HG03457 (cell line): ENCODE results near the gene TSPO.
"Not testable (repeated sequence)": the region's sequence is repeated elsewhere in the genome, so short reads cannot be mapped to it uniquely, and the experiment has no call there.

Experiments
- ATAC-seq: cut with Tn5 transposase; IDR thresholded peaks from one replicate; pipeline ENCODE4 v1.9.1; 2021; ENCODE audit warnings: moderate number of reproducible peaks; ENCODE audit not compliant: unreplicated experiment

The TSPO gene

DNA sequence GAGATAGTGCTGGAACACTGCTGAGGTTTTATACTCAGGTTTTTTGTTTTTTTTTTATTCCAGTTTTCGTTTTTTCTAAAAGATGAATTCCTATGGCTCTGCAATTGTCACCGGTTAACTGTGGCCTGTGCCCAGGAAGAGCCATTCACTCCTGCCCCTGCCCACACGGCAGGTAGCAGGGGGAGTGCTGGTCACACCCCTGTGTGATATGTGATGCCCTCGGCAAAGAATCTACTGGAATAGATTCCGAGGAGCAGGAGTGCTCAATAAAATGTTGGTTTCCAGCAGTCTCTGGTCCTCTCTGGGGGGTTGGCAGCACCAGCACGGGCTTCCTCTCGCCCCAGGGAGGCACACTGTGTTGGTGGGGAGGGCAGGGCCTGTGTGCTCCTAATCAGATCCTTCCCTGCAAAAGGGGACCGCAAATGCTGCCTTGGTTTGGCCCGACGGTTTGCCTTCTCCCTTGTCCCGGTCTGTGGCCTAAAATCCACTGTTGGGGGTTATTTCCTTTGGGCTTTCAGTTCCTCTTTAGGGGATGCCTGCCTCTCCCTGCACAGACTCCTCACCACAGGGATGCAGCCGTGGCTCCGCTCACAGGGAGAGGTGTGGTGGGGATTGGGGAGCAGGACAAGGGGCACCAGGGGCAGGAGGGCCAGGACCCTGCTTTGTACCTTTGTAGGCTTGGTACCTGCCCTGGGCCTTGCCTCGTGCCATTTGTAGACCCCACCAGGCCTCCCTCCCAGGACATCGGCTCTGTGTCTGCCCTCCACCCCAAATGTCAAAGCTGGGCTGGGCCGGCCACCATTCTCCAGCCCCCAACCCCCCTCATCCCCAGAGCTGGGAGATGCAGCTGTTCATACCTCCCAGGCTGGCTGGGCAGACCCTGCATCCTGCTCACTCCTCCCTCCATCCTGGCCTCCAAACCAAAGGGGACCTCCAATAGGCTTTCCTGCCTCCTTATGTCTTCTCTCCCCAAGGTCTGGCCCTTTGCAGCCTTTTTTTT is 21.6 kb upstream of the TSPO start:
- ATAC-seq, result no peak

DNA sequence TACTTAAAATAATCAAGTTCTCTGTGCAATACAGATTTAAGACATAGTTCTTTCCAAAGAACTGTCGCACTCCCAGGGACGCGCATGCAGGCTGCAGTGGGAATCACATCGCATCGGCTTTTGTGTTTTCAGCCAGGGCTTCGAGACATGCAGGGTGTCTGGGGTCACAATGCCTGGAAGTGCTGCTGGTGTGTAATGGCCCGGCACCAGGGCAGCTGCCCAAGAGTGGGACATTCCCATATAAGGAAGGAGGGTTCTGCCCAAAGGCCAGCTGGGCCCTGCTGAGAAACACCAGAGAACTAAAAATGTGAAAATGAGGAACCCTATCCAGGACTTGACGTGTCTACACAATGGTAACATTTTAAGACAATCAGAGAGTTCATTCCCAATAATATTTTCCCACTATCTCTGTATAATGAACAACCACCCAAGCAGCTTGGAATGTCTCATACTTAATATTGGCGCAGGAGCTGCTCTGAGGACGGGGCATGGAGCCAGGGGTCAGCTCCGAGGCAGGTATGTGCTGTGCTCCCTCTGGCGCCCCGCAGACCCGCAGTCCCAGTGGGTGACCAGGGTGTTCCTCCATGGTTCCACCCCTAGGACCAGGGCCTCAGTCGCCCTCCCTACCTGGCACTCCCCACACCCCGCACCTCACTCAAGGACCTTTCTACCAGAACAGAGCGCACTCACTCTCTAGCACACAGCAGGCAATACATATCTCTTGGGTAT is 19.4 kb upstream of the TSPO start:
- no peak for ATAC-seq

GRCh38 chr22:43133401-43133800 is 18.0 kb upstream of the TSPO start:
- ATAC-seq, result no peak

GRCh38 chr22:43134553-43134952 is 16.8 kb upstream of the TSPO start:
- ATAC-seq, result no peak

DNA sequence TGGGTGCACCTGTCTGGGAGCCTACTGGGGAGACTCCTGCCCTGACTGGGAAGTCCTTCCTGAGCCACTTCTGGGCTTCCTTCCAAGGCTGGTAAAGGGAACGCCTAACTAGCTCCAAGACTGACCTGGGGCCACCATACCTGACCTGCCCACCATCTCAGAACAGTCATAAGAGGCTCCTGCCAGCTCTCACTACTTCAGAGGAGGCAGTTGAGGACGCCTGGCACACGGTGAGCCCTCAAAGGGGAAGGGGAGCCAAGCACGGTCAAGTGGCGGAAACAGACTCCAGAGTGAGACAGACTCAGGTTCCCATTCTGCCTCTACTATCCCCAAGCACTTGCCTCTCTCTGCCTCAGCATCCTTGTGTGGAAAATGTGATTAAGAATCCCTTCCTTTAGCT is 15.8 kb upstream of the TSPO start:
- no peak for ATAC-seq

DNA sequence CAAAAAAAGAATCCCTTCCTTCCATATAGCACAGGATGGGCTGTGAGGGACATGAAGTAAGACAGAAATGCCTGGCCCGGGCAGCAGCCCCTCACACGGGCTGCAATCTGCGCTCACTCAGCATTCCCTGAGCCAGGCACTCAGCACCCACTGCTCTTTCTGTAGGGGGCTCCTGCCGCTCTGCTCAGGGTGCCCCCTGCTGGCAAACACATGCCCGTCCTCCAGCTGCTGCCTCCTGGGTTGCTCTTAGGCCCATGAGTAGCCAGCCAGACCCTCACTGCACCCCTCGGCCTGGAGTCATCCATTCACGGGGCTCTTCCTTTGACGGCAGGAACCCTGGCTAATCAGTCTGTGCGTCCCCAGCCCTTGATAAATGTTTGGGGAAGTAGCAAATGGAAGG is 15.1 kb upstream of the TSPO start:
- ATAC-seq, result no peak

GRCh38 chr22:43136801-43137200 is 14.6 kb upstream of the TSPO start:
- ATAC-seq, result no peak

DNA sequence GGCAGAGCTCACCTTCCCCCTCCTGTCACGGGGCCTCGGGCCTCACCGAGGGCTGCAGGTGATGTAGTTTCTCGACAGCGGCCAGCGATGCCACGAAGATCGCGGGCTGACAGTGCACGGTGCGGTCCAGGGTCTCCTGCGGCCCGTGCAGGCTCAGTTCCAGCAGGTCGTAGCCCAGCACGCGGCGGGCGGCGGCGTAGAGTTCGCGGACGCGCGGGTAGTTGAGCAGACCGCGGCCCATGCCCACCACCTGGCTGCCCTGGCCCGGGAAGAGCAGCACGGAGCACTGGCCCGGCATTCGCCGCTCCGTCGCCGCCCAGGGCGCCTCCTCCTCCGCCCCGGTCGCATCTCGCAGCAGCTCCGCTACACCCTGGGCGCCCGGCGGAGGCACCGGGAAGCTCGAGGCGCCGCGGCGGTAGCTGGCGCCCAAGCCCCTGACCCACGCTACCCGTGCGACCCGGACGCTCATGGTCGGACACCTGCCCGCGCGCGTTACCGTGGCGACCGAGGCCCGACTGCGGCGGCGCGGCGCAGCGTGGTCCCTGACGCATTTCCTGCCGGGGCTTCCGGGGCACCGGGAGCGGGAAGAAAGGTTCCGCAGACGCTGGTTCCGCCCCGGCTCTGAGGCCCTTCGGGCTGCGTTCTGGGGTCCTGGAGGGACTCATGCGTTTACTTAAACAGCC is 8.3 kb upstream of the TSPO start, which contains the start of gene MCAT:
MCAT (minus strand) TSS at position 519 of the 683 bp plus-strand sequence; CDS start at position 469, 50 bp downstream.
- no peak for ATAC-seq

- ATAC-seq, result no peak
Measured at GRCh38 chr22:43144949-43145348, 6.4 kb upstream of the TSPO start.

GRCh38 chr22:43145371-43145770 is 6.0 kb upstream of the TSPO start:
- not testable (repeated sequence) for ATAC-seq

DNA sequence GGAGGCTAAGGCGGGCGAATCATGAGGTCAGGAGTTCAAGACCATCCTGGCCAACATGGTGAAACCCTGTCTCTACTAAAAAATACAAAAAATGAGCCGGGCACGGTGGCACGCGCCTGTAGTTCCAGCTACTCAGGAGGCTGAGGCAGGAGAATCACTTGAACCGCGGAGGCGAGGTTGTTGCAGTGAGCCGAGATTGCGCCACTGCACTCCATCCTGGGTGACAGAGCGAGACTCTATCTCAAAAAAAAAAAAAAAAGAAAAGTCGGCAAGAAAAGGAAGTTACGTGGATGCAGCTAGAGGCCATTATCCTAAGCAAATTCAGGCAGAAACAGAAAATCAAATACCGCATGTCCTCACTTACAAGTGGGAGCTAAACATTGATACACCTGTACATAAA is 5.0 kb upstream of the TSPO start:
- not testable (repeated sequence) for ATAC-seq

- ATAC-seq, result no peak
Measured at GRCh38 chr22:43147821-43148220, 3.5 kb upstream of the TSPO start.

- ATAC-seq, result no peak
Measured at GRCh38 chr22:43148581-43148980, 2.8 kb upstream of the TSPO start.

GRCh38 chr22:43150731-43151206 is 590 bp upstream of the TSPO start:
- no peak for ATAC-seq

DNA sequence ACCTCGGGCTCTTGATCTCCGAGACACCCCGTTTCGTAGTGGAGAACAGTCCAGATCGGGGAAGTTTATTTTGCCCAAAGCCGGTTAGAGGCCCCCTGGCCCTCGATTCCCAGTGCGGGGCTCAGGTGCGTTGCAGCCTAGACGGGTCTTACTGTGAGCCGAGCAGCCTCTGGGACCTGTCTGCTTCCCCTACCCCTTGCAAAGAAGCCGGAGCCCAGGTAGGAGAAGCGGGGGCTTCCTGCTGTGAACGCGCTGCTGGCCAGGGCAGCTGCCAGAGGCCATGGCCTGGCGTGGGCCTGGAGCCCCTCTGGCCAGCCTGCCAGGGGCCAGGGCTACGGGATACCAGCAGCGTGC is 621 bp downstream of the TSPO start:
- no peak for ATAC-seq

DNA sequence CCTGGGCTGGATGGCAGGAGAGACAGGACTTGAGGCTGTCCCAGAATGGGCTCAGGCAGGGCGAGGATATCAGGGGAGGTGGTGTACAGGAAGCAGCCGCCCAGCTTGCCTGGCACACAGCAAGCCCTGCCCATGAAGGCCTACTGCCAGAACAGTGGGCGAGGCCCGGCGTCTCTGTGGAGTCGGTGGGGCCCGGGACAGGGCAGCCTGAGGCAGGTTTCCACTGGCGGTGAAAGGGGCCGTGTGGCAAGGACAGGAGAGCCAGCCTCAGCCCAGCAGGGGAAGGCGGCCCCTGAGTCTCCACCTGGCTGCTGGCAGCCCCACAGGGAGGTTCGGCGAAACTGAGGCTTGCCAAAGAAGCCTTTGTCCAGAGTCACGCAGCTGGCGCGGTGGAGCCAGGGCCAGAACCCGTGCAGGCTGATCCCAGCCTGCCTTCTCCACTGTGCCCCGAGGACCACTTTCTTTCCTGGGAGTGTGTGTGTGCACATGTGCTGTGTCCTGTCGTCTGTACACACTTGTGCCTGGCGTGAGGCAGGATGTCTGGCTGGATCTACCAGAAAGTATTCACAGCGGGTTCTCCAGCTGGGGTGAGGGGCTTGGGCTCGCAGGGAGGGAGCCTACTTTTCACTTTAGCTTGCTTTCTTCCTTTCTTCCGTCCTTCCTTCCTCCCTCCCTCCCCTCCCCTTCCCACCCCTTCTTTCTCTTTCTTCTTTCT is 1.2 kb downstream of the TSPO start:
- ATAC-seq, result no peak

GRCh38 chr22:43153899-43154298 is 2.5 kb downstream of the TSPO start:
- no peak for ATAC-seq

DNA sequence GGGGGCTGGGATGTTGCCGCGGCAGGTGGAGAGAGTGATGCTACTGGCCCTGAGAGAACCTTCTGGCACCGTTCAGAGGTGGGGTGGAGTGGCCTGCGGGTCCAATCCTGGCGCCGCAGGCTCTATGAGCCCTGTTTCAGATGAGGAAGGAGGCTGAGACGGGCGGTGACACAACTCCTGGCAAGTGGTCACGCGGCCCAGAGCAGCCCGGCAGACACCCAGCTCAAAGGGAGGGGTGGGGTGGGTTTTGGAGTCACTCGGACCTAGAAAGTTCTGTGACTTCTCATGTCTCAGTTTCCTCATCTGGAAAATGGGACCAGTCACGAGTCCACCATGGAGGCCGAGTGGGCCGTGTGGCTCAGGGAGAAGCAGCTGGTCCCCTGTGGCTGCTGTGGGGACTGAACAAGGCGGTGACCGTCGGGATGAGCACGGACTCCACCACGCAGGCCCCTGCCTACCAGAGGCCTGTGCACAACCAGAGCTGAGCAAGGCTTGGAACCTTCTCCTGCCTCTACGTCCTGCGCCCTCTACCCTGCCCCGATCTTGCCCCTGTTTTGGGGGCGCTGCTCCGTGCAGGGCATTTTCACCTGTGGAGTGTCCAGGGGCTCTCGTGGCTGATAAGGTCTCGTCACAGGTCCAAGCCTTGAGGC is 3.7 kb downstream of the TSPO start:
- ATAC-seq, result no peak

DNA sequence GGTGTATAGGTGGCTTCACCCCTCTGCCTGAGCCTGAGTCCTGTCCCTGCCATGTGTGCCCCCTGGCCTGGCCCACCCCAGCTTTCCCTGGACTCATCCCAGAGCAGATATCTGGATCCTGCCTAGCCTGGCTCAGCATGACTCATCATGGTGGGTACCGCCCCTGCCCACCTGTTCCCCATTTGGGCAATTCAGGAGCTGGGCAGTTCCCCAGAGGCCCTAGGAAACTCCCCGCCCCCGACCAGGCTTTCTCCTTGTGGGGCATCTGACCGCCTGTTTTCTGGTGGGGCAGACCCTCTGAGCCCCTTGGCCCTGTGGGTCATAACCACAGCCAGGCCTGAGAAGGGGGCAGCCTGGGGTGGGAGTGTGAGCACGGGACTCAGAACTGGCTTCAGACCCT is 4.4 kb downstream of the TSPO start:
- no peak for ATAC-seq

DNA sequence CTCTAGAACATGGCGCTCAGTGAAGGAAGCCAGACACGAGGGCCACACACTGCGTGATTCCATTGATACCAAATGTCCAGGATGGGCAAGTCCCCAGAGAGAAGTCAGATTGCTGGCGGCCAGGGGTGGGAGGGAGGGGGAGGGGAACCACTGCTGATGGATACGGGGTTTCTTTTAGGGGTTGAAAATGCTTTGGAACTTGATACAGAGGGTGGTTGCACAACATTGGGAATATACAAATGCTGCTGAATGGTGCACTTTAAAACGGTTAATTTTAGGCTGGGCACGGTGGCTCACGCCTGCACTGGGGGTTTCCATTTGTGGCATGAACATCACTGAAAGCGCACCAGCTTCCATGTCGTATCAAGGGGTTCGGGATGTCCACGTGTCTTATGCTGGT is 5.1 kb downstream of the TSPO start:
- no peak for ATAC-seq
